HL-60 (cell line): ENCODE results near the gene USF3.
A peak's percentile ranks its signal among the peaks of the same experiment; 100 is the strongest.

Experiments
- DNase-seq, 2 experiments: peaks; one replicate each; pipeline ENCODE4 v3.0.0-alpha.2; 2010 to 2020; ENCODE audit warnings: low read depth in 1 of 2, low spot score in 1 of 2
- H3K27ac ChIP-seq: fragments of 250-450 bp; sonication (Bioruptor Pico); replicated peaks from 2 replicates; pipeline ENCODE4 v1.5.1; 2020; ENCODE audit warnings: mild to moderate bottlenecking, moderate library complexity
- H3K27me3 ChIP-seq: fragments of 250-450 bp; sonication (Bioruptor Pico); 2 replicates; pipeline ENCODE4 v1.5.1; 2021; ENCODE audit warnings: mild to moderate bottlenecking, moderate library complexity; ENCODE audit not compliant: insufficient read depth, poor library complexity, severe bottlenecking
- H3K4me3 ChIP-seq: replicated peaks from 2 replicates; pipeline ENCODE4 v1.5.1; 2011; ENCODE audit warnings: mild to moderate bottlenecking, control low read depth, low read length; ENCODE audit not compliant: insufficient read depth
- GABPA ChIP-seq: IDR thresholded peaks from 2 replicates; pipeline ENCODE4 v1.6.1; 2012; ENCODE audit warnings: low read depth
- POLR2AphosphoS5 ChIP-seq: IDR thresholded peaks from 2 replicates; pipeline ENCODE4 v1.6.1; 2012; ENCODE audit warnings: low read depth
- SPI1 ChIP-seq: IDR thresholded peaks from 2 replicates; pipeline ENCODE4 v1.6.1; 2012; ENCODE audit warnings: low read depth, mild to moderate bottlenecking, borderline replicate concordance
- TF ChIP-seq, protein P1 (sequence below): IDR thresholded peaks from one replicate; pipeline ENCODE4 v1.5.1; 2011; ENCODE audit warnings: low read length, control low read depth, inconsistent platforms; ENCODE audit not compliant: insufficient read depth
- TF ChIP-seq, protein P2 (sequence below): IDR thresholded peaks from 2 replicates; pipeline ENCODE4 v1.6.1; 2012; ENCODE audit warnings: low read depth; ENCODE audit not compliant: insufficient replicate concordance

The USF3 gene

DNA sequence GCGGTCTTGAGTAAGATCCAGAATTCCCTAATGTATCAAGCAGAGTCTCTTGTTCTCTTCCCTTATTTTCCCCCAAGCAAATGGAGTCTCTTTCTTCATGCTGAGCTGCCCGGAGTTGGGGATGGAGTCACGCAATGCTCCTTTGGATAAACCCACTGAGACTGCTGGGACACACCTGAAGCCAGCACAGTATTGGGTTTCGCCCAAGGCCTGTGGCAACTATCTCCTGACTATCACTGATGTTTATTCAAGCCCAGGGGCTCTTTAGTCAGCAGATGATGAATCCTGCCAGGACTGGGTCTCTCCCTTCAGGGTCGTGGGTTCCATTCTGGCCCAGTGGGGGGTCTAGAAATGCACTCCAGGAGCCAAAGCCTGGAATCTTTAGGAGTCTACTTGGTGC is 11.3 kb downstream of the USF3 start:
- H3K27ac ChIP-seq, result no peak overlapping the region
- no peak overlapping the region for H3K4me3 ChIP-seq
- no peak for TF ChIP-seq SPI1
- no peak for TF ChIP-seq GABPA
- TF ChIP-seq, protein P1, sequence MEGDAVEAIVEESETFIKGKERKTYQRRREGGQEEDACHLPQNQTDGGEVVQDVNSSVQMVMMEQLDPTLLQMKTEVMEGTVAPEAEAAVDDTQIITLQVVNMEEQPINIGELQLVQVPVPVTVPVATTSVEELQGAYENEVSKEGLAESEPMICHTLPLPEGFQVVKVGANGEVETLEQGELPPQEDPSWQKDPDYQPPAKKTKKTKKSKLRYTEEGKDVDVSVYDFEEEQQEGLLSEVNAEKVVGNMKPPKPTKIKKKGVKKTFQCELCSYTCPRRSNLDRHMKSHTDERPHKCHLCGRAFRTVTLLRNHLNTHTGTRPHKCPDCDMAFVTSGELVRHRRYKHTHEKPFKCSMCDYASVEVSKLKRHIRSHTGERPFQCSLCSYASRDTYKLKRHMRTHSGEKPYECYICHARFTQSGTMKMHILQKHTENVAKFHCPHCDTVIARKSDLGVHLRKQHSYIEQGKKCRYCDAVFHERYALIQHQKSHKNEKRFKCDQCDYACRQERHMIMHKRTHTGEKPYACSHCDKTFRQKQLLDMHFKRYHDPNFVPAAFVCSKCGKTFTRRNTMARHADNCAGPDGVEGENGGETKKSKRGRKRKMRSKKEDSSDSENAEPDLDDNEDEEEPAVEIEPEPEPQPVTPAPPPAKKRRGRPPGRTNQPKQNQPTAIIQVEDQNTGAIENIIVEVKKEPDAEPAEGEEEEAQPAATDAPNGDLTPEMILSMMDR, result no peak
- TF ChIP-seq, protein P2, sequence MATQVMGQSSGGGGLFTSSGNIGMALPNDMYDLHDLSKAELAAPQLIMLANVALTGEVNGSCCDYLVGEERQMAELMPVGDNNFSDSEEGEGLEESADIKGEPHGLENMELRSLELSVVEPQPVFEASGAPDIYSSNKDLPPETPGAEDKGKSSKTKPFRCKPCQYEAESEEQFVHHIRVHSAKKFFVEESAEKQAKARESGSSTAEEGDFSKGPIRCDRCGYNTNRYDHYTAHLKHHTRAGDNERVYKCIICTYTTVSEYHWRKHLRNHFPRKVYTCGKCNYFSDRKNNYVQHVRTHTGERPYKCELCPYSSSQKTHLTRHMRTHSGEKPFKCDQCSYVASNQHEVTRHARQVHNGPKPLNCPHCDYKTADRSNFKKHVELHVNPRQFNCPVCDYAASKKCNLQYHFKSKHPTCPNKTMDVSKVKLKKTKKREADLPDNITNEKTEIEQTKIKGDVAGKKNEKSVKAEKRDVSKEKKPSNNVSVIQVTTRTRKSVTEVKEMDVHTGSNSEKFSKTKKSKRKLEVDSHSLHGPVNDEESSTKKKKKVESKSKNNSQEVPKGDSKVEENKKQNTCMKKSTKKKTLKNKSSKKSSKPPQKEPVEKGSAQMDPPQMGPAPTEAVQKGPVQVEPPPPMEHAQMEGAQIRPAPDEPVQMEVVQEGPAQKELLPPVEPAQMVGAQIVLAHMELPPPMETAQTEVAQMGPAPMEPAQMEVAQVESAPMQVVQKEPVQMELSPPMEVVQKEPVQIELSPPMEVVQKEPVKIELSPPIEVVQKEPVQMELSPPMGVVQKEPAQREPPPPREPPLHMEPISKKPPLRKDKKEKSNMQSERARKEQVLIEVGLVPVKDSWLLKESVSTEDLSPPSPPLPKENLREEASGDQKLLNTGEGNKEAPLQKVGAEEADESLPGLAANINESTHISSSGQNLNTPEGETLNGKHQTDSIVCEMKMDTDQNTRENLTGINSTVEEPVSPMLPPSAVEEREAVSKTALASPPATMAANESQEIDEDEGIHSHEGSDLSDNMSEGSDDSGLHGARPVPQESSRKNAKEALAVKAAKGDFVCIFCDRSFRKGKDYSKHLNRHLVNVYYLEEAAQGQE, result no peak
- TF ChIP-seq POLR2AphosphoS5, result no peak
- DNase-seq, result no peak
- no peaks in the 10 kb centered on the region for H3K27me3 ChIP-seq

- no peak for DNase-seq
- Histone ChIP-seq H3K4me3 (no peak overlapping the region), H3K27me3 (no peaks in the 10 kb centered on the region), H3K27ac (no peak overlapping the region)
- TF ChIP-seq SPI1 (peak; percentile 95), POLR2AphosphoS5 (no peak)
- TF ChIP-seq, protein P1, result no peak
These were observed 12.1 kb downstream of the USF3 start for GRCh38 chr3:113684271-113684819.

GRCh38 chr3:113678773-113679172 is 17.7 kb downstream of the USF3 start:
- H3K4me3 ChIP-seq, result no peak overlapping the region
- no peak overlapping the region for H3K27ac ChIP-seq
- no peaks in the 10 kb centered on the region for H3K27me3 ChIP-seq
- TF ChIP-seq, protein P2, result no peak
- TF ChIP-seq GABPA, result no peak
- no peak for TF ChIP-seq SPI1
- TF ChIP-seq POLR2AphosphoS5, result no peak
- TF ChIP-seq, protein P1, result no peak
- DNase-seq, result no peak

GRCh38 chr3:113677737-113678136 is 18.7 kb downstream of the USF3 start:
- no peaks in the 10 kb centered on the region for H3K27me3 ChIP-seq
- no peak overlapping the region for H3K4me3 ChIP-seq
- no peak overlapping the region for H3K27ac ChIP-seq
- no peak for DNase-seq
- TF ChIP-seq, protein P1, result no peak
- TF ChIP-seq GABPA (no peak), SPI1 (no peak), POLR2AphosphoS5 (no peak)
- TF ChIP-seq, protein P2, result no peak
